ENCODE data around the gene FBXL15. TPM values are rescaled to one million over a fixed set of nuclear protein-coding genes. Genes with fewer than 3 reads are reported as not detected.

Gene FBXL15
- total and polyA plus RNA-seq, 2 of the 13 experiments (the other 11 are each of a cell fraction or from before 2014, with no cell fraction given): 4.3 to 8.3 TPM

DNA sequence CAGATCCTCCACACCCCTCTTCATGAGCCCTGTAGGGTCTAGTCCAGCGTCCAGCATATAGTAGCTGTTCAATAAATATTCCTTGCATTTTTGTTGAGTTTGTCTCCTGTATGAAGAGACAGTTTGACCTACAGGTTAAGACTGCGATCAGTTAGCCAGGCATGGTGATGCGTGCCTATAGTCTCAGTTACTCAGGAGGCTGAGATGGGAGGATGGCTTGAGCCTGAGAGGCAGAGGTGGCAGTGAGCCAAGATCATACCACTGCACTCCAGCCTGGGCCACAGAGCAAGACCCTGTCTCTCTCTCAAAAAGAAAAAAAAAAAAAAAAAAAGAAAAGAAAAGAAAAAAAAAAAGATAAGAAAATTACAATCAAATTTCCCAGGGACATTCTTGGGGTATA, 16.9 kb downstream of the FBXL15 start:
- Histone ChIP-seq H3K9me3 (ENCODE audit: low read length) (no peaks in the 10 kb centered on the region), H2AFZ (ENCODE audit: low read length) (no peak overlapping the region), H3K27ac (ENCODE audit: extremely low read length, insufficient read depth, low read length) (no peak overlapping the region), H3K27me3 (ENCODE audit: control insufficient read depth in 1 of 2, insufficient read depth in 2 of 2, low read length in 2 of 2) (no peaks in the 10 kb centered on the region), H3K79me2 (ENCODE audit: insufficient read depth, low read length) (no peaks in the 10 kb centered on the region), H3K9ac (ENCODE audit: insufficient read depth, low read depth, low read length) (no peak overlapping the region), H3K4me3 (replicated peaks in 1 of 3; ENCODE audit: insufficient read depth in 1 of 3, low read depth in 2 of 3, low read length in 3 of 3) (no peak overlapping the region), H3K36me3 (replicated peaks in 1 of 2; ENCODE audit: control insufficient read depth in 1 of 2, insufficient read depth in 2 of 2, low read length in 2 of 2) (no peaks in the 10 kb centered on the region), H3K4me2 (ENCODE audit: low read depth, low read length) (no peak overlapping the region), H4K20me1 (ENCODE audit: insufficient read depth, low read length) (no peaks in the 10 kb centered on the region), H3K4me1 (ENCODE audit: insufficient read depth, low read length) (peaks cover 51% of the 10 kb centered on the region)
- intact Hi-C loops (cut with micrococcal nuclease; ENCODE audit: unreplicated experiment) (no loop called here), in situ Hi-C loops (cut with HindIII; ENCODE audit: extremely low pct_ligation_motif_present, low pct_unique_long_range_greater_than_20kb) (no loop called here)
- ATAC-seq (no peak), FAIRE-seq (no peak), DNase-seq (ENCODE audit: low spot score) (no peak)
- no peak for TF ChIP-seq ZNF451 (CRISPR knock-in tag; IDR thresholded peaks at IDR 0.05)
- TF ChIP-seq PRMT3 (CRISPR knock-in tag; IDR thresholded peaks at IDR 0.05; ENCODE audit: borderline replicate concordance, low read depth): no peak
- no TSS peak for BruUV-seq (replicated peaks)
- WGBS (ENCODE audit: low lambda C conversion rate): 95% methylated on average over 3 of the region's 3 CpGs
- CTCF ChIA-PET (ENCODE audit: low intra/inter-chr PET ratio, low total read pairs): no interaction called here
- POLR2A ChIA-PET: interaction anchor here (5.9 to 6.8 kb wide), 2 partner anchors 16 to 25 kb away, joined by 67 to 135 read pairs; partner anchors contain the start of gene FBXL15

DNA sequence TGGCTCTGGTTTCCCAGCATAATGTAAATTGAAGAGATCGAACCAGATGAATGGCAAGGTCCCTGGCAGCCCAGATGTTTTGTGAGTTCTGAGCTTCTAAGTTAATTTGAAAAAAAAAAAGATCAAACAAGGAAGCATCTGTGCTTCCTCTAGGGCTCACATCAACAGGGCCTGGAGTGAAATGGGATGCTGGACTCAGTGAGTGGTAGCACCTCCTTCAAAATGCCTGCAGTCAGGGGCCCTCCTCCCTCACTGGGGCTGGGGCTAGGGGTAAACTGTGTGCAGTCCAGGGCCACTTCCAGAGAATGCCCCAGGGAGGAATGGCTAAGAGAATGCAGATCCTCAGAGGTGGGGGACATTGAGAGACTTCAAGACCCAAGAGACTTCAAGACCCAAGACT, 17.7 kb downstream of the FBXL15 start:
- FAIRE-seq: no peak
- ChIA-PET POLR2A (no interaction called here), CTCF (ENCODE audit: low intra/inter-chr PET ratio, low total read pairs) (no interaction called here)
- H3K79me2 ChIP-seq (ENCODE audit: insufficient read depth, low read length): no peaks in the 10 kb centered on the region
- H3K4me2 ChIP-seq (ENCODE audit: low read depth, low read length): no peak overlapping the region
- no peak for ATAC-seq
- intact Hi-C loops (cut with micrococcal nuclease; ENCODE audit: unreplicated experiment) (no loop called here), in situ Hi-C loops (cut with HindIII; ENCODE audit: extremely low pct_ligation_motif_present, low pct_unique_long_range_greater_than_20kb) (no loop called here)
- H3K9me3 ChIP-seq (ENCODE audit: low read length): no peaks in the 10 kb centered on the region
- no peak overlapping the region for H2AFZ ChIP-seq (ENCODE audit: low read length)
- H3K4me1 ChIP-seq (ENCODE audit: insufficient read depth, low read length): peaks cover 46% of the 10 kb centered on the region
- no peak for DNase-seq (ENCODE audit: low spot score)
- BruUV-seq (replicated peaks): no TSS peak
- no peak overlapping the region for H3K27ac ChIP-seq (ENCODE audit: extremely low read length, insufficient read depth, low read length)
- no peaks in the 10 kb centered on the region; a peak in 1 of 5 replicates for H3K27me3 ChIP-seq (ENCODE audit: control insufficient read depth in 1 of 2, insufficient read depth in 2 of 2, low read length in 2 of 2)
- H3K36me3 ChIP-seq (replicated peaks in 1 of 2; ENCODE audit: control insufficient read depth in 1 of 2, insufficient read depth in 2 of 2, low read length in 2 of 2): no peaks in the 10 kb centered on the region
- no peak overlapping the region for H3K9ac ChIP-seq (ENCODE audit: insufficient read depth, low read depth, low read length)
- H4K20me1 ChIP-seq (ENCODE audit: insufficient read depth, low read length): no peaks in the 10 kb centered on the region
- H3K4me3 ChIP-seq (replicated peaks in 1 of 3; ENCODE audit: insufficient read depth in 1 of 3, low read depth in 2 of 3, low read length in 3 of 3): no peak overlapping the region
- 79% methylated on average over 1 of the region's 1 CpG for WGBS (ENCODE audit: low lambda C conversion rate)
- TF ChIP-seq ZNF660 (CRISPR knock-in tag; IDR thresholded peaks at IDR 0.05; ENCODE audit: borderline replicate concordance, low read depth): no peak
- TF ChIP-seq KDM3A (CRISPR knock-in tag; IDR thresholded peaks at IDR 0.05; ENCODE audit: low read depth): no peak
- TF ChIP-seq NR2F2 (IDR thresholded peaks at IDR 0.05; ENCODE audit: borderline replicate concordance, low read depth): no peak
- no peak for TF ChIP-seq NR2C2 (CRISPR knock-in tag; IDR thresholded peaks at IDR 0.05; ENCODE audit: borderline replicate concordance)
- TF ChIP-seq, protein P1, sequence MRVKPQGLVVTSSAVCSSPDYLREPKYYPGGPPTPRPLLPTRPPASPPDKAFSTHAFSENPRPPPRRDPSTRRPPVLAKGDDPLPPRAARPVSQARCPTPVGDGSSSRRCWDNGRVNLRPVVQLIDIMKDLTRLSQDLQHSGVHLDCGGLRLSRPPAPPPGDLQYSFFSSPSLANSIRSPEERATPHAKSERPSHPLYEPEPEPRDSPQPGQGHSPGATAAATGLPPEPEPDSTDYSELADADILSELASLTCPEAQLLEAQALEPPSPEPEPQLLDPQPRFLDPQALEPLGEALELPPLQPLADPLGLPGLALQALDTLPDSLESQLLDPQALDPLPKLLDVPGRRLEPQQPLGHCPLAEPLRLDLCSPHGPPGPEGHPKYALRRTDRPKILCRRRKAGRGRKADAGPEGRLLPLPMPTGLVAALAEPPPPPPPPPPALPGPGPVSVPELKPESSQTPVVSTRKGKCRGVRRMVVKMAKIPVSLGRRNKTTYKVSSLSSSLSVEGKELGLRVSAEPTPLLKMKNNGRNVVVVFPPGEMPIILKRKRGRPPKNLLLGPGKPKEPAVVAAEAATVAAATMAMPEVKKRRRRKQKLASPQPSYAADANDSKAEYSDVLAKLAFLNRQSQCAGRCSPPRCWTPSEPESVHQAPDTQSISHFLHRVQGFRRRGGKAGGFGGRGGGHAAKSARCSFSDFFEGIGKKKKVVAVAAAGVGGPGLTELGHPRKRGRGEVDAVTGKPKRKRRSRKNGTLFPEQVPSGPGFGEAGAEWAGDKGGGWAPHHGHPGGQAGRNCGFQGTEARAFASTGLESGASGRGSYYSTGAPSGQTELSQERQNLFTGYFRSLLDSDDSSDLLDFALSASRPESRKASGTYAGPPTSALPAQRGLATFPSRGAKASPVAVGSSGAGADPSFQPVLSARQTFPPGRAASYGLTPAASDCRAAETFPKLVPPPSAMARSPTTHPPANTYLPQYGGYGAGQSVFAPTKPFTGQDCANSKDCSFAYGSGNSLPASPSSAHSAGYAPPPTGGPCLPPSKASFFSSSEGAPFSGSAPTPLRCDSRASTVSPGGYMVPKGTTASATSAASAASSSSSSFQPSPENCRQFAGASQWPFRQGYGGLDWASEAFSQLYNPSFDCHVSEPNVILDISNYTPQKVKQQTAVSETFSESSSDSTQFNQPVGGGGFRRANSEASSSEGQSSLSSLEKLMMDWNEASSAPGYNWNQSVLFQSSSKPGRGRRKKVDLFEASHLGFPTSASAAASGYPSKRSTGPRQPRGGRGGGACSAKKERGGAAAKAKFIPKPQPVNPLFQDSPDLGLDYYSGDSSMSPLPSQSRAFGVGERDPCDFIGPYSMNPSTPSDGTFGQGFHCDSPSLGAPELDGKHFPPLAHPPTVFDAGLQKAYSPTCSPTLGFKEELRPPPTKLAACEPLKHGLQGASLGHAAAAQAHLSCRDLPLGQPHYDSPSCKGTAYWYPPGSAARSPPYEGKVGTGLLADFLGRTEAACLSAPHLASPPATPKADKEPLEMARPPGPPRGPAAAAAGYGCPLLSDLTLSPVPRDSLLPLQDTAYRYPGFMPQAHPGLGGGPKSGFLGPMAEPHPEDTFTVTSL (CRISPR knock-in tag; IDR thresholded peaks at IDR 0.05; ENCODE audit: borderline replicate concordance): no peak
- TF ChIP-seq NFE2L2 (IDR thresholded peaks at IDR 0.05; ENCODE audit: low read length): no peak
- TF ChIP-seq, protein P2, sequence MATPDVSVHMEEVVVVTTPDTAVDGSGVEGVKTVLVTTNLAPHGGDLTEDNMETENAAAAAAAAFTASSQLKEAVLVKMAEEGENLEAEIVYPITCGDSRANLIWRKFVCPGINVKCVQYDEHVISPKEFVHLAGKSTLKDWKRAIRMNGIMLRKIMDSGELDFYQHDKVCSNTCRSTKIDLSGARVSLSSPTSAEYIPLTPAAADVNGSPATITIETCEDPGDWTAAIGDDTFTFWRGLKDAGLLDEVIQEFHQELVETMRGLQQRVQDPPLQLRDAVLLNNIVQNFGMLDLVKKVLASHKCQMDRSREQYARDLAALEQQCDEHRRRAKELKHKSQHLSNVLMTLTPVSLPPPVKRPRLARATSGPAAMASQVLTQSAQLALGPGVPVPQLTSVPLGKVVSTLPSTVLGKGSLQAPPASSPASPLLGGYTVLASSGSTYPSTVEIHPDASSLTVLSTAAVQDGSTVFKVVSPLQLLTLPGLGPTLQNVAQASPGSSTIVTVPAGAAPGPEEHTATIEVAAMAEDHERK (CRISPR knock-in tag; IDR thresholded peaks at IDR 0.05; ENCODE audit: low read depth): no peak
- no peak for TF ChIP-seq SRY (CRISPR knock-in tag; IDR thresholded peaks at IDR 0.05)
- no peak for TF ChIP-seq ZNF263 (CRISPR knock-in tag; IDR thresholded peaks at IDR 0.05)
- no peak for TF ChIP-seq ZNF282 (IDR thresholded peaks at IDR 0.05; ENCODE audit: partially characterized antibody)
- TF ChIP-seq KDM1A (CRISPR knock-in tag; IDR thresholded peaks at IDR 0.05): no peak

Data from HepG2 (cell line).